ENCODE results near the gene GOLM1.
"Not testable (repeated sequence)": the region's sequence is repeated elsewhere in the genome, so short reads cannot be mapped to it uniquely, and the experiment has no call there.

Gene GOLM1

GRCh38 chr9:86098824-86099700, at the start of gene GOLM1:
Gene GOLM1 (minus strand): TSS chr9:86099558. CDS start chr9:86079320, 20,238 bp downstream.
- peak; percentile 20 for DNase-seq (ENCODE audit: low read depth)
- H3K4me3 ChIP-seq (ENCODE audit: low read depth, low read length): peak within 1 kb of the TSS; percentile 90

GRCh38 chr9:86146671-86147070, 47.3 kb upstream of the GOLM1 start:
- DNase-seq (ENCODE audit: low read depth); H3K4me3 ChIP-seq (ENCODE audit: low read depth, low read length): not testable (repeated sequence)

- not testable (repeated sequence) for H3K4me3 ChIP-seq (ENCODE audit: low read depth, low read length); DNase-seq (ENCODE audit: low read depth)
These were observed 46.6 kb upstream of the GOLM1 start for GRCh38 chr9:86145960-86146359.

DNA sequence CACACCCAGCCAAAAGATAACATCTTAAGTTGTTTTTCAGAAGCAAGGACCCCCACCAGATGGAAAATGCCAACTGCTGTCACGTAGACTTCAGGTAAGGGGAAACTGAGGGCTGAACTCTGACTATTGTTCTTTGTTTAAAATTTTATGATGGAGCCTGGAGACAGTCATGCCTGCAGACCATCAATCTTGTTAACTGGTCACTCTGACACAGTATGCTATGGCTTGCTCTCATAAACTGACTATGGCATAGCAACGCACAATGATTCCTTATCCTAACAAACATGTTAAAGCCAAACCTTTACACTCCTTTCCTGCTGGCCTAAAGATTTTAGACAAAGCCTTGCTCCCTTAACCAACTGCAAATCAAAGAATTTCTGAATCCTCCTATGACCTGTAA, 43.6 kb upstream of the GOLM1 start:
- H3K4me3 ChIP-seq (ENCODE audit: low read depth, low read length): no peak overlapping the region
- no peak for DNase-seq (ENCODE audit: low read depth)

DNA sequence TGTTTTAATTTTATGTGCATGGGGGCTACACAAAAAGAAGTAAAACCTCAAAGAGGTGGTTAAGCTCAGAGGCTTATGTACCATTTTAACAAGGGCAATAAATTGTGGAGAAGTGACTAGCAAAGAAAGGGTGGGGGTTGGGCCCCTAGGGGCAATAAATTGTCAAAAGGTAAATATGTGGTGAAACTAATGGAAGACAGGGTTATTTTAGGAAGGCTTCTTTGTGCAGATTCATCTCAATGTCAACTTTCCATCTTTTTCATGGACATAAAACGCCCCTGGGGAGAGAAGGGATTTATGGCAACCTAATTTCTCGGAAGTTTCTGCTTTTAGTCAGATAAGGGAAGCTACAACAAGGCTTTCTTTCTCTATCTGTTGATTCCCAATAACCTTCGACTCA, 42.5 kb upstream of the GOLM1 start:
- no peak overlapping the region for H3K4me3 ChIP-seq (ENCODE audit: low read depth, low read length)
- no peak for DNase-seq (ENCODE audit: low read depth)

DNA sequence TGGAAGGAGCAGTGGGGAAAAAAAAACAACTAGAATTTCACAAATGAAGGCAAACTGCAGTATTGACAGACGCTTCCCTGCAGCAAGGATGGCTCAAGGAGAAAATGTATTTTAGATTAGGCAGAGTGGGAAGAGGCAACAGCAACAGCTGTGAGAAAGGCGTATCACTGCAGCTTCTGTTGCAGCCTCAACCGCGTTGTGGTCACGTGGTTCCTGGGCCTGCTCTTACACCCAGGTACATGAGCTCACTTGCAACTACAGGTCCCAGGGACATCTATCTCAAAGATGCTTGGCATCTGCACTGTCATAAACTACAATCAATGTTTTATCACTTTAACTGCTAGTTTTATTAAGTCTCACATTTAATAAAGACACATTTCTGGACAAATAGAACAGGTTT, 36.0 kb upstream of the GOLM1 start:
- no peak overlapping the region for H3K4me3 ChIP-seq (ENCODE audit: low read depth, low read length)
- no peak for DNase-seq (ENCODE audit: low read depth)

DNA sequence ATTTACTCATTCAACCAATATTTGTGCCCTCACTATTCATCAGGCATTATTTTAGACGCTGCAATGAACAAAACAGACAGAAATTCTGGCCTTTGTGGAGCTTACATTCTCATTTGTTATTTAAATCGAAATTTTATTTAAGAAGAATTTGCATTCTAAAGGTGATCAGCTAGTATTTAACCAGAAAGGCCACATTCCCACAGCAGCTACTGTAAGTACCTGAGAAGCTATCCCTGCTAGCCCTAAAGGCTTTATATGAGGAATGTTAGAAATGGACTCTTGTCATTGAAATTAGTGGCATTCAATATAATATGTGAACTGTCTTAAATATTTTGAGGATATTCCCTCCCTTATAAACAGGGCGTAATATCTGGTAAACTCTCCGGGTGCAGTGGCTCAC, 35.0 kb upstream of the GOLM1 start:
- no peak for DNase-seq (ENCODE audit: low read depth)
- no peak overlapping the region for H3K4me3 ChIP-seq (ENCODE audit: low read depth, low read length)

GRCh38 chr9:86128235-86128822, 29.0 kb upstream of the GOLM1 start:
- H3K4me3 ChIP-seq (ENCODE audit: low read depth, low read length): no peak overlapping the region
- no peak for DNase-seq (ENCODE audit: low read depth)

GRCh38 chr9:86126998-86127972, 27.9 kb upstream of the GOLM1 start:
- DNase-seq (ENCODE audit: low read depth): peak; percentile 62
- no peak overlapping the region for H3K4me3 ChIP-seq (ENCODE audit: low read depth, low read length)

DNA sequence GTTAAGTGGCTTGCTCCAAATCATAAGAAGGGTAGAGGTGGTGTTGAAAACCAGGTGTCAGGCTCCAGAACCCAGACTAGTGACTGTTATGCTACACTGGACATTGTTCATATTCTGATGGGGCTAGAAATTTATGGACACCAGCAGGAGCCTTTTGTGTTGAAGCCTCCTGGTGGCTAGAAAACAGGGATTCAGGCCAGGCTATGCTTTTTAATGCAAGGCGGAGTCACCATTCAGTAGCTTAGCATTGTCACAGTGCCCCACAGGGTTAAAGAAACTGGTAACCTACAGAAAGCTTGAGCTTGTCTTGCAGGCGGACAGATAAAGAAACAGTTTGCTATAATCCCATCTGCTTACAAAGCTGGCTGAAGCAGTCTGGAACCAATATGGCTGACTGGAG, 23.0 kb upstream of the GOLM1 start:
- no peak for DNase-seq (ENCODE audit: low read depth)
- no peak overlapping the region for H3K4me3 ChIP-seq (ENCODE audit: low read depth, low read length)

GRCh38 chr9:86119457-86119856, 20.1 kb upstream of the GOLM1 start:
- DNase-seq (ENCODE audit: low read depth): no peak

DNA sequence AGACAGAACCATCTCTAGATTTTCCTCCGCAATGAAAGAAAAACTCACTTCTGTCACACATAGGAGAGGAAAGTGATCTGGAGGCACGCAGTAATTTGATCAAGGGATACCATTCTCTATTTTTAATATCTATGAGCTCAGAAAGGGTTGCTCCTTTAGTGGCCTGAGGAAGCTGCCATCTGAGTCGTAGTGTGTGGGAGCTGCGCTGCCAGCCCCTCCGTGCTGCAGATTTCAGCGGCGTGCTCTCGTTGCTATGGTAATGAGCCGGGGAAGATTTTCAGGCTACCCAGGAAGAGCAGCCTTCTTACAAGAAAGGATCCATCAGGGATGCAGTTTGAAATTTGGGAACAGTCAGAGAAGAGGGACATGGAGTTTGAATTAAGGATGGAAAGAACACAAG, 17.1 kb upstream of the GOLM1 start:
- DNase-seq (ENCODE audit: low read depth): no peak
- no peak overlapping the region for H3K4me3 ChIP-seq (ENCODE audit: low read depth, low read length)

More at GRCh38 chr9:86119457-86119856, 20.1 kb upstream of the GOLM1 start:
- no peak overlapping the region for H3K4me3 ChIP-seq (ENCODE audit: low read depth, low read length)

DNA sequence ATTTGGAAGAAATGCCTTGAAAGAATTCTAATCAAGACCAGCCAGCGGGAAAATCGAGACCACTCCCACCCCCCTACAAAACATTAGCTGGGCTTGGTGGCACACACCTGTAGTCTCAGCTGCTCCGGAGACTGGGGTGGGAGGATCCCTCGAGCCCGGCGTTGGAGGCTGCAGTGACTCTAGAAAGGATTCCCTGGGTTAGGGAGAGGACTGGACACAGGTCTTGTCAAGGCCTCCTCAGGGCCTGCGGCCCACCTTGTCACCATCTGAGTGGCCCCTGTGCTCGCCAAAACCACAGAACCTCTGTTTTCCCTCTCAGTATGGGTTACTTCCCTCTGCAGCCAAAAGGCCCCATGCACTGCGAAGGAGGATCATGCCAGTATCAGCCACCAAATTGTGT, 16.5 kb upstream of the GOLM1 start:
- DNase-seq (ENCODE audit: low read depth): no peak
- H3K4me3 ChIP-seq (ENCODE audit: low read depth, low read length): no peak overlapping the region

DNA sequence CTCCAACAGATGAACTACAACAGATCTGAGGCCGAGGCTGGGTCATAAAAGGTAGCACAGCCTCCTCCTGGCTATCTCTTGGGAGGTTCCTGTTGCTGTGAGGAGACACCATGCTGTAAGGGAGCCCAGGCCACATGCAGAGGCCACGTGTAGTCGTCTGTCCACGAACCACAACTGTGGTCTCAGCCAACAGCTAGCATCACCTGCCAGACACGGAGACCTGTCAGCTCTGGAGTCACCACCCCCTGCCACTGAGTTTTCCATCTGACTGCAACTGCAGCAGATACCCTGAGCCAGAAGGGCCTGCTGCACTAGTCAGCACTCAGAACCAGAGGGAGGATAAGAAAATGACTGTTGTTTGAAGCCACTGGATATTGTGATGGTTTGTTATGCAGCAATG, 12.7 kb upstream of the GOLM1 start:
- no peak overlapping the region for H3K4me3 ChIP-seq (ENCODE audit: low read depth, low read length)

DNA sequence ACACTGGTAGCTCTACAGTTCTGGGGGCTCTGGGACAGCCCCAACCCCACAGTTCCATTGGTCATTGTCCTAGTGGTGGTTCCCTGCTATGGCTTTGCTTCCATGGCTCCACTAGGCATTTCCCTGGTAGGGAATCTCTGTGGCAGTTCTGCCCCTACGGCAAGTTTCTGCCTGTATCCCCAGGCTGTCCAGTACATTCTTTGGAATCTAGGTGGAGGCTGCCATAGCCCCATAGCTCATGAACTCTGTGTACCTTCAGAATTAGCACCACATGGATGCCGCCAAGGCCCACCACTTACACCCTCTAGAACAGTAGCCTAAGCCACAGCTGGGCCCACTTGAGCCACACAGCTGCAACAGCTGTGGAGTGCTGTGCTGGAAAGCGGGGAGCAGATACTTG, 3.3 kb upstream of the GOLM1 start:
- H3K4me3 ChIP-seq (ENCODE audit: low read depth, low read length): no peak overlapping the region

More for the DNA sequence above, 12.7 kb upstream of the GOLM1 start:
- DNase-seq (ENCODE audit: low read depth): no peak

GRCh38 chr9:86099701-86100364, 475 bp upstream of the GOLM1 start:
- DNase-seq (ENCODE audit: low read depth): no peak
- peak overlapping the region; percentile 90 for H3K4me3 ChIP-seq (ENCODE audit: low read depth, low read length)

More for the DNA sequence above, 3.3 kb upstream of the GOLM1 start:
- no peak for DNase-seq (ENCODE audit: low read depth)

- peak overlapping the region; percentile 90 for H3K4me3 ChIP-seq (ENCODE audit: low read depth, low read length)
These were observed 1.7 kb downstream of the GOLM1 start for GRCh38 chr9:86097510-86098224.

GRCh38 chr9:86096386-86096785, 3.0 kb downstream of the GOLM1 start:
- no peak overlapping the region for H3K4me3 ChIP-seq (ENCODE audit: low read depth, low read length)
- DNase-seq (ENCODE audit: low read depth): no peak

More at GRCh38 chr9:86097510-86098224, 1.7 kb downstream of the GOLM1 start:
- DNase-seq (ENCODE audit: low read depth): no peak

Measured in skeletal muscle cell (primary cell).